G401 (cell line): ENCODE results near the gene SPATA6. TPM values are rescaled to one million over a fixed set of nuclear protein-coding genes. Genes with fewer than 3 reads are reported as not detected.
"Not testable (repeated sequence)": the region's sequence is repeated elsewhere in the genome, so short reads cannot be mapped to it uniquely, and the experiment has no call there.

ENCODE experiments used
- DNase-seq: peaks from one replicate; pipeline ENCODE4 v3.0.0-alpha.2; 2015; ENCODE audit warnings: low spot score
- in situ Hi-C: cut with HindIII; loops from 2 replicates; pipeline ENCODE4 v1.10.0; 2016; ENCODE audit warnings: low sequenced_read_pairs, mixed read lengths
- total RNA-seq: library from RNA; depleted of rRNA; stranded (reverse); fragments of >200 nt; shearing (Covaris generic); gene quantifications from 2 replicates; pipeline ENCODE4 v1.2.3, GENCODE V29; 2014

The SPATA6 gene
- total RNA-seq, 1 experiment from 2014 or later: 6.3 TPM

GRCh38 chr1:48391926-48392325 lies 80.1 kb downstream of the SPATA6 start:
- DNase-seq: no peak
- in situ Hi-C loops: no loop called here

- in situ Hi-C loops: no loop called here
- DNase-seq: no peak
These were observed 84.6 kb downstream of the SPATA6 start for GRCh38 chr1:48387409-48387808.

DNA sequence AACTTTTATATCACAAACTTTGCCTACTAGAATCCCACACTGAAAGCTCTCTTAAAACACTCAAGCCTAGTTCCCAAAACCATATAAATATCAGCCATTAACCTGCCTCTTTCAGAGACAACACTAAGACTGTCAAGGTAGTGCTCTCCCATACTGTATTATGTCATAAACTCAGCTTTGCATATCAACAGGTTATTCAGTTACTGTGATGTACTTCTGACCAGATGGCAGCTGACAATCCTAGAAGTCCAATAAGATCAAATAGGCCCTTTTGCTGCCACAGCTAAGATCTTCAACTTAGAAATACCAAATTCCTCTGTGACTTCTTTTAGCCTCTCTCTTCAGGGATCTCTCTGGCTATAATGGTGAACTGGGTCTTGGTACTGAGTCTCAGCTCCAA lies 97.2 kb downstream of the SPATA6 start:
- in situ Hi-C loops: no loop called here
- no peak for DNase-seq

DNA sequence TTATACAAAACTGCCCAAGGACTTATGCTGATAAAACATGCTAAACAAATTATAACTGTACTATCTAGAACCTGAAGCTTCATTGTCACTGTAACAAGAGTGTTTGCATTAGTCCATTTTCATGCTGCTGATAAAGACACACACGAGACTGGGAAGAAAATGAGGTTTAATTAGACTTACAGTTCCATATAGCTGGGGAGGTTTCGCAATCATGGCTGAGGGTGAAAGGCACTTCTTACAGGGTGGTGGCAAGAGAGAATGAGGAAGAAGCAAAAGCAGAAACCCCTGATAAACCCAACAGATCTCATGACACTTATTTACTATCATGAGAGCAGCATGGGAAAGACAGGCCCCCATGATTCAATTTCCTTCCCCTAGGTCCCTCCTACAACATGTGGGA lies 100.4 kb downstream of the SPATA6 start:
- in situ Hi-C loops: no loop called here
- no peak for DNase-seq

DNA sequence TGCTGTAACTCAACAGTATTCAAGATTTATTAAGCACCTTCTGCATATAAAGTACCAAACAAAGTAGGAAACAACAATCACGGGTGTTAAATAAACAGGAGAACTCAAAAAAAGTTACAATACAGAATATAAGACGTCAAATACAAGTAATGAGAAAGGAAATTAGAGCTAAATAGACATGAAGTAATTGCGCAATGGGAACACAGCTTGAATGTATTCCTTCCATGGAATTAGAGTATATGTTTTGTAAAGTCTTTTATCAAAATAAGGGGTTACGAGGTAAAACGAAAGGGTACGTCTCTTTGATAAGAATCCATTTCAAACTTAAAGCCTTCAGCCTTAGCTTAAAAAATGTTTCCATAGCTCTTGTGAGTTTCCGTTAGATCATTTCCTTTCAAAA lies 109.1 kb downstream of the SPATA6 start:
- no peak for DNase-seq
- in situ Hi-C loops: no loop called here

DNA sequence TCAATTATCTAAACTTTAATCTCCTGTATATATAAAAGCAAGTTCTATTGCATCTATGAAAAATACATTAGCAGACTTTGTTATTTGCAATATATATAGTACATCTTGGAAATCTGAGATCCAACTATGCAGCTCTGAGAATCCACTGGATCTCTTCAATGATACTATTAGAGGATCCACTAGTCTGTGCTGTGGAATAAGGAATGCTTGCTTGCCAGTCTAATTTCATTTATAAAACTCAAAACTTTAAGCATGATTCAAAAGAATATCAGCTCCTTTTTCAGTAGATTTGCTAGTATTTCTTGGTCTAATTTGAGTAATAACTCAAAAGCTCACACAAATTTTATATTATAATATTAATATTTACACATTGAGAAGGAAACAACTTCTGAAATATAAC lies 115.1 kb downstream of the SPATA6 start:
- in situ Hi-C loops: no loop called here
- peak; percentile 2 for DNase-seq

DNA sequence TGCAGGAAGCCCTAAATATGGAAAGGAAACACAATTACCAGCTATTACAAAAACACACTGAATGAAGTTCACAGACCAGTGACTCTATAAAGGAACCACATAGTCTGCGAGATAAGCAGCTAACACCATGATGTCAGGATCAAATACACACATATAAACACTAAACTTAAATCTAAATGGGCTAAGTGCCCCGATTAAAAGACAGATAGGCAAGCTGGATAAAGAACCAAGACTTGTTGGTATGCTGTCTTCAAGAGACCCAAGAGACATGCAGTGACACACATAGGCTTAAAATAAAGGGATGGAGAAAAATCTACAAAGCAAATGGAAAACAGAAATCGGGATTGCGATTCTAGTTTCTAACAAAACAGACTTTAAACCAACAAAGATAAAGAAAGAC lies 127.6 kb downstream of the SPATA6 start:
- in situ Hi-C loops: no loop called here
- no peak for DNase-seq

GRCh38 chr1:48341221-48341620 lies 130.8 kb downstream of the SPATA6 start:
- in situ Hi-C loops: no loop called here
- no peak for DNase-seq

- in situ Hi-C loops: no loop called here
- no peak for DNase-seq
These were observed 133.7 kb downstream of the SPATA6 start for GRCh38 chr1:48338257-48338656.

DNA sequence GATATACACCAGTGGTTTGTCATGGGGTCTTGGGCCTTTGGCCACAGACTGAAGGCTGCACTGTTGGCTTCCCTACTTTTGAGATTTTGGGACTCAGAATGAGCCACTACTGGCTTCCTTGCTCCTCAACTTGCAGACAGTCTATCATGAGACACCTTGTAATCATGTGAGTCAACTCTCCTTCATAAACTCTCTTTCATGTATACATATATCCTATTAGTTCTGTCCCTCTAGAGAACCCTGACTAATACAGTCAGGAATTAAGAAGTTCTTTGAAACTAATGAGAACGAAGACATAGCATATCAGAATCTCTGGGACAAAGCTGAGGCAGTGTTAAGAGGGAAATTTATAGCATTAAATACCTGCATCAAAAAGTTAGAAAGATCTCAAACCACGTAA lies 138.7 kb downstream of the SPATA6 start:
- DNase-seq: no peak
- in situ Hi-C loops: no loop called here

DNA sequence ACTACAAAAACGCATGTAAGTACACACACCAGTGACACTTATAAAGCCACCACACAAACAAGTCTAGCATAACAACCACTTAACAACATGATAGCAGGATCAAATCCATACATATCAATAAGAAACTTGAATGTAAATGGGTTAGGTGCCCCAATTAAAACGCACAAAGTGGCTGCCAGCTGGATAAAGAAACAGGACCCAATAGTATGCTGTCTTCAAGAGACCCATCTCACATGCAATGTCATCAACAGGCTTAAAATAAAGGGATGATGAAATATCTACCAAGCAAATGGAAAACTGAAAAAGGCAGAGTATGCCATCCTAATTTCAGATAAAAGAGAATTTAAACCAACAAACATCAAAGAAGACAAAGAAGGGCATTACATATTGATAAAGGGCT lies 139.9 kb downstream of the SPATA6 start:
- in situ Hi-C loops: no loop called here
- no peak for DNase-seq

DNA sequence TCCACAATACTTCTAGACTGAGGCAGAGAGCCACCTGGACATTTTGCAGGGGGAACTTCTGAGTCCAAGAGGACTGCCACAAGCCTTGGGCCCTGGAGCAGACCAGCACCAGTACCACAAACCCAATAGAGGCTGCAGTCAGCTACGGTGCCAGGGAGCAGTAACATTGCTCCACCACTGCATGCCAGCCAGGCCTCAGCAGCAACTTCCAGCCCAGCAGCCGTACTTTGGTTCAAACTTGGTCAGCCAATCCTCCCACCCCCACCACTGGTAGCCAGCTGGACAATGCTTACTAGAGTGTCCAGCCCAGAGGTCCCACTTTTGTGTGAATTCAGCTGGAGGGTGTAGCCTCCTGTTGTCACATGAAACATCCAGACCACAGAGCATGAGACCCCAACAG lies 142.1 kb downstream of the SPATA6 start:
- DNase-seq: no peak
- in situ Hi-C loops: no loop called here

DNA sequence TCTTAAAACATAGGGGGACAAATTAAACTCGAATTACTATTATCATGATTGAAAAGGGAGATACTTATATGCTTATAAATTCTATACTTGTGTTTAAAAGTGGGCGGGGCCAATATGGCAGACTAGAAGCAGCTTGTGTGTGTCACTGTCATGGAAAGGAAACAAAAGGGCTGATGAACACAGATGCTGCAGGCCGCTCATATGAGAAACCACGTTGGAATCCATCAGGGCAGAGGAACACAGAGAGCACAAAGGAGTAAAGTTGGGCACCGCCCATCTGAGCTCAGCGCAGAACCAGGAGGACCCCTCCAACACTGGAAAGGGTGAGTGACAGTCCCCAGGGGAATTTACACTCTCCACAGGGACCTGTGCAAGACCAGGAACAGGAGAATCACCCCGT lies 142.5 kb downstream of the SPATA6 start:
- no peak for DNase-seq
- in situ Hi-C loops: no loop called here

DNA sequence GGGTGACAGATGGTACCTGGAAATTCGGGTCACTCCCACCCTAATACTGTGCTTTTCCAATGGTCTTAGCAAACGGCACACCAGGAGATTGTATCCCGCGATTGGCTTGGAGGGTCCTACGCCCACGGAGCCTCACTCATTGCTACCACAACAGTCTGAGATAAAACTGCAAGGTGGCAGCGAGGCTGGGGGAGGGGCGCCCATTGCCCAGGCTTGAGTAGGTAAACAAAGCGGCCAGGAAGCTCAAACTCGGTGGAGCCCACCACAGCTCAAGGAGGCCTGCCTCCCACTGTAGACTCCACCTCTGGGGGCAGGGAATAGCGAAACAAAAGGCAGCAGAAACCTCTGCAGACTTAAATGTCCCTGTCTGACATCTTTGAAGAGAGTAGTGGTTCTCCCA lies 160.2 kb downstream of the SPATA6 start:
- in situ Hi-C loops, DNase-seq: not testable (repeated sequence)

GRCh38 chr1:48309564-48310082 lies 162.4 kb downstream of the SPATA6 start:
- in situ Hi-C loops: no loop called here
- no peak for DNase-seq

DNA sequence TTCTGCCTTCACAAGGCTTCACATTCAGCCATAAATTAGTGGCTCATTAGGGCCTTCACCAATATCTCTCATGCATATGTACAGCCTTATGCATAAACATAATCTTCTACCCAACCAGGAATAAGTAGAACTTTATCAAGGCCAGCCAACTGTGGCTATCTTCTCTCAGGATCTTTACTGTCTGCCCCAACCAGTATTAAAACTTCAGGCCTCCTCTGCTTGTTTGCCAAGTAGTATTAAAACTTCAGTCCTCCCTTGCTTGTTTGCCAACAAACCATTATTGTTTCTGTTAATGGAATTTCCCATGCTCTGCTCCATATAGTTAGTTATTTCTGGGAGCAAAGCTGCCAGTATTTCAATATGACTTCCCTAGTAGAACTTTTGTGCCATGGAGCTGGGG lies 169.4 kb downstream of the SPATA6 start:
- in situ Hi-C loops: no loop called here
- no peak for DNase-seq

DNA sequence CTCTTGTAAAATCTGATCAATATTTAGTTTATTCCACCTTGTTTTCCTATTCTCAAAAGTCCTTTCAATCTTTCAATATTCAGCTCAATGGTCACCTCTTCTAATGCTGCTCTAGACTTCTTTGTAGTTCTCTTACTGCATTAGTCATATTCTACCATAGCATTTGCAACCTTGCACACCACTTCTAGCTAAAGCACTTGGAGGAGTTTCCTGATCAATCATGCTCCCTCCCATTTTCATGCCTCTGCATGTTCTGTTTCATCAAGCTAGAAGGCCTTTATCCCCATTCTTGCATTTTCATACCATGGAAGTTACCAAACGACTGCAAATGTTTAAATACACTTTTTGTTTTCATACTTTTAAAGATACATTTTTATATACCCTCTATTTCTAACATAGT lies 177.3 kb downstream of the SPATA6 start:
- in situ Hi-C loops: no loop called here

GRCh38 chr1:48294094-48294493 lies 177.9 kb downstream of the SPATA6 start:
- in situ Hi-C loops, DNase-seq: not testable (repeated sequence)

More for the DNA sequence above, 177.3 kb downstream of the SPATA6 start:
- no peak for DNase-seq

DNA sequence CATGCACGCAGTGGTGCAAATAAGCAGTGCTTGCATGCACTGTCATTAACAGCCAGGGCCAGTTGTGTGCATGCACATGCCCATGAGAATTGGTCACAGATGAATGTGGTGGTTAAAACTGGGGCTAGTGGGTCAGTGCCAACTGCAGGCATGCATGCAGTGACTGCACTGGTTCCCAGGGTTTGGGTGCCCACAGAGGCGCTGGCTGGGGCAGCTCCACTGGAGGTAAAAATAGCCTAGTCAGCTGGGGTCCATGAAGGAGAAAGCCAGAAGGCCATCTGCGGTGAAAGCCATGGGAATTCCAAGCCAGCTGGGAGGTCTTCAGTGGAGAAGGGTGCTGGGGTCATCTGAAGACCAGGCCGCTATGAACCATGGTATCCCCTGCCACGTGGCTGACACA lies 179.3 kb downstream of the SPATA6 start:
- in situ Hi-C loops: no loop called here
- no peak for DNase-seq

- in situ Hi-C loops: no loop called here
- DNase-seq: no peak
These were observed 180.6 kb downstream of the SPATA6 start for GRCh38 chr1:48291421-48291820.

GRCh38 chr1:48285525-48285924 lies 186.5 kb downstream of the SPATA6 start:
- in situ Hi-C loops: no loop called here
- no peak for DNase-seq
